ENCODE measurements around the gene LRRC8C. TPM values are rescaled to one million over a fixed set of nuclear protein-coding genes. Genes with fewer than 3 reads are reported as not detected.

The LRRC8C gene
- total RNA-seq, 2 experiments from 2014 or later = 28.4 to 30.2 TPM

DNA sequence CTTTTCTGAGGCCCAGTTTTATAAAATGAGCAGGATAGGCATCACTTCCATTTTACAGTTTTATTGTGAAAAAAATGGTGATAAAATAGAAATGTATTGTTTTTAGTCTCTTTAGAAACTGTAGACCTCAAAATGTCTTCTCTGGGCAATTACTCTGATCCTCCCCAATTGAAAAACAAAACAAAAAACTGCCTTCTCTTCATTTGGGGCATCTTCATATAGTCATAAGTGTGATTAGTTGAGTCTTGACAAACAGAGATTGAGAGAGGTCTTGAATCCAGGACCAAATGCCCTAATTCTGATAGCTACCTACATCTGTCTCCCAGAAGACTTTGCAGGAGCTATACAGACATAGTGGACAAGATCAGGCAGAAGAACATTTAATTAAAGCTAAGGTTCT, 62.9 kb downstream of the LRRC8C start:
- TF ChIP-seq, protein P1, sequence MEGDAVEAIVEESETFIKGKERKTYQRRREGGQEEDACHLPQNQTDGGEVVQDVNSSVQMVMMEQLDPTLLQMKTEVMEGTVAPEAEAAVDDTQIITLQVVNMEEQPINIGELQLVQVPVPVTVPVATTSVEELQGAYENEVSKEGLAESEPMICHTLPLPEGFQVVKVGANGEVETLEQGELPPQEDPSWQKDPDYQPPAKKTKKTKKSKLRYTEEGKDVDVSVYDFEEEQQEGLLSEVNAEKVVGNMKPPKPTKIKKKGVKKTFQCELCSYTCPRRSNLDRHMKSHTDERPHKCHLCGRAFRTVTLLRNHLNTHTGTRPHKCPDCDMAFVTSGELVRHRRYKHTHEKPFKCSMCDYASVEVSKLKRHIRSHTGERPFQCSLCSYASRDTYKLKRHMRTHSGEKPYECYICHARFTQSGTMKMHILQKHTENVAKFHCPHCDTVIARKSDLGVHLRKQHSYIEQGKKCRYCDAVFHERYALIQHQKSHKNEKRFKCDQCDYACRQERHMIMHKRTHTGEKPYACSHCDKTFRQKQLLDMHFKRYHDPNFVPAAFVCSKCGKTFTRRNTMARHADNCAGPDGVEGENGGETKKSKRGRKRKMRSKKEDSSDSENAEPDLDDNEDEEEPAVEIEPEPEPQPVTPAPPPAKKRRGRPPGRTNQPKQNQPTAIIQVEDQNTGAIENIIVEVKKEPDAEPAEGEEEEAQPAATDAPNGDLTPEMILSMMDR (IDR thresholded peaks at IDR 0.05) = no peak
- Histone ChIP-seq H3K4me1 (ENCODE audit: insufficient read depth, low read length) (peaks cover 46% of the 10 kb centered on the region), H3K27me3 (ENCODE audit: control insufficient read depth in 1 of 2, insufficient read depth in 2 of 2, low read length in 2 of 2) (no peaks in the 10 kb centered on the region), H3K9me3 (ENCODE audit: control insufficient read depth in 1 of 2, insufficient read depth in 1 of 2, low read length in 2 of 2) (no peaks in the 10 kb centered on the region), H3K27ac (ENCODE audit: low read depth in 1 of 2, low read length in 2 of 2) (peak overlapping the region in 1 of 2 donors; percentile 36), H3K36me3 (ENCODE audit: insufficient read depth, low read length) (peaks cover 17% of the 10 kb centered on the region), H3K4me3 (ENCODE audit: low read length) (no peak overlapping the region)
- POLR2A ChIA-PET = interaction anchor here (0.9 to 2.0 kb wide), 8 partner anchors 10 to 170 kb away, joined by 3 to 10 read pairs (median 3); no protein-coding TSS in a partner anchor
- intact Hi-C loops (cut with DNase I, micrococcal nuclease) = loop anchor here in 1 of 2 experiments (2.0 to 10.0 kb wide), 3 partner anchors 37 to 66 kb away; partner anchors contain the start of gene LRRC8C
- DNase-seq (no peak), ATAC-seq (ENCODE audit: poor library complexity) (no peak)
- Mint-ChIP-seq H3K27me3 (no peaks in the 10 kb centered on the region), H3K27ac (peak overlapping the region; percentile 79), H3K36me3 (ENCODE audit: low read depth) (peaks cover 57% of the 10 kb centered on the region), H3K4me3 (no peak overlapping the region), H3K9me3 (no peaks in the 10 kb centered on the region), H3K4me1 (ENCODE audit: low read depth) (peaks cover 93% of the 10 kb centered on the region)
- CTCF ChIA-PET = interaction anchor here (1.0 to 4.9 kb wide), 3 partner anchors 20 to 67 kb away, joined by 3 to 27 read pairs (median 5); no protein-coding TSS in a partner anchor

DNA sequence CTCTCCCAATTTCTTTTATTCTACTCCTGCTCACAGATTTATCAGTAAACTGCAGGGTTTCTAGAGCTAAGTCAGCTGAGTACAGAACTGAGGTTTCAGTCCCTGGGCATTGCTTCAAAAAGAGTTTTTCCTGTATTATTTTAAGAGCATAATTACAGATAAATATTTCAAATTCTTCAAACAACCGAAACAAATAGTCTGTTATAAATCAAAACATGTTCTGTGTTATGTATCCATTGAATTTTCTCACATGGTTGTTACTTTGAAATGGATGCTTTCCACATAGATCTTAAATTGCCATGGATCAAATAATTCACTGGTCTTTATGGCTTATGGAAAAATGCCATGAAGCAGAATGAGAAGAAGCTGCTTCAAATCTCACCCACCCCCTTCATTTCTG, 64.5 kb downstream of the LRRC8C start:
- Mint-ChIP-seq H3K4me3 (peak overlapping the region; percentile 65), H3K4me1 (ENCODE audit: low read depth) (peaks cover 87% of the 10 kb centered on the region), H3K36me3 (ENCODE audit: low read depth) (peaks cover 68% of the 10 kb centered on the region), H3K9me3 (no peaks in the 10 kb centered on the region), H3K27ac (peak overlapping the region; percentile 79), H3K27me3 (no peaks in the 10 kb centered on the region)
- intact Hi-C loops (cut with DNase I, micrococcal nuclease) = loop anchor here in 1 of 2 experiments (5.0 to 10.0 kb wide), 2 partner anchors 63 to 65 kb away; partner anchors contain the start of gene LRRC8C
- ATAC-seq (ENCODE audit: poor library complexity) = no peak
- CTCF ChIA-PET = interaction anchor here (1.5 to 2.6 kb wide), 2 partner anchors 22 to 66 kb away, joined by 4 to 12 read pairs; no protein-coding TSS in a partner anchor
- H3K4me1 ChIP-seq (ENCODE audit: insufficient read depth, low read length) = peaks cover 54% of the 10 kb centered on the region
- no peaks in the 10 kb centered on the region for H3K9me3 ChIP-seq (ENCODE audit: control insufficient read depth in 1 of 2, insufficient read depth in 1 of 2, low read length in 2 of 2)
- no peak for DNase-seq
- TF ChIP-seq, protein P1 (IDR thresholded peaks at IDR 0.05) = no peak
- peak overlapping the region in 1 of 2 donors; percentile 47 for H3K27ac ChIP-seq (ENCODE audit: low read depth in 1 of 2, low read length in 2 of 2)
- no peak overlapping the region for H3K4me3 ChIP-seq (ENCODE audit: low read length)
- no peaks in the 10 kb centered on the region for H3K27me3 ChIP-seq (ENCODE audit: control insufficient read depth in 1 of 2, insufficient read depth in 2 of 2, low read length in 2 of 2)
- POLR2A ChIA-PET = interaction anchor here (0.6 to 1.1 kb wide), 4 partner anchors 21 to 90 kb away, joined by 3 to 4 read pairs (median 4); no protein-coding TSS in a partner anchor
- H3K36me3 ChIP-seq (ENCODE audit: insufficient read depth, low read length) = peaks cover 23% of the 10 kb centered on the region

DNA sequence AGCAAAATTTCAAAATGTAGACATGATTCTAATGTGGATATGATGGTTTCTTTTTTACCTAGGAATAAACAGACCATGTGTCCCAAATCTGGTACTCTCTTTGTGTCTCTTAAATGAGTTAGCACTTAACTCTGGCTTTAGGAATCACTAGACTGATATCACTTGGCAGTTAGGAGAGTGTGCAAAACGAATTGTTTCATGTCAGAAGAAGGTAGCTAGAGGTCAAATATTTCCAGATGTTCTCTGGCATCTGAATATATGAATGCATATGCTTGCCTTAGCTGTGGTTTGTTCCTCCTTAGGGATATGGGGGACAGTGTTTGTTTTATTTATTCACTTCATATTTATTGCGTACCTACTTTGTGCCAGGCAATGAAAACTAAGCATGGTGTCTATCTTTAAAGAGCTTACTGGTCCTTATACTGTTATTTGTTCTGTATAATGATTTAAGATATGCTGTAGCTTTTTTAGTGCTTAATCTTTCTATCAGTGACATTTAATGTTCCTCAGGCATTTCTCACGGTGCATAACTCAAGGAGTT, 65.2 kb downstream of the LRRC8C start:
- TF ChIP-seq, protein P1 (IDR thresholded peaks at IDR 0.05) = no peak
- ChIA-PET POLR2A (interaction anchor here (1.0 to 2.0 kb wide), 5 partner anchors 22 to 91 kb away, joined by 3 to 10 read pairs (median 4); no protein-coding TSS in a partner anchor), CTCF (interaction anchor here (1.5 to 2.6 kb wide), 2 partner anchors 21 to 65 kb away, joined by 4 to 12 read pairs; no protein-coding TSS in a partner anchor)
- H3K4me1 Mint-ChIP-seq (ENCODE audit: low read depth) = peaks cover 86% of the 10 kb centered on the region
- H3K27me3 ChIP-seq (ENCODE audit: control insufficient read depth in 1 of 2, insufficient read depth in 2 of 2, low read length in 2 of 2) = no peaks in the 10 kb centered on the region
- H3K27ac ChIP-seq (ENCODE audit: low read depth in 1 of 2, low read length in 2 of 2) = peak overlapping the region in 1 of 2 donors; percentile 47
- H3K9me3 ChIP-seq (ENCODE audit: control insufficient read depth in 1 of 2, insufficient read depth in 1 of 2, low read length in 2 of 2) = no peaks in the 10 kb centered on the region
- no peak for ATAC-seq (ENCODE audit: poor library complexity)
- peaks cover 52% of the 10 kb centered on the region for H3K4me1 ChIP-seq (ENCODE audit: insufficient read depth, low read length)
- H3K36me3 Mint-ChIP-seq (ENCODE audit: low read depth) = peaks cover 68% of the 10 kb centered on the region
- peak overlapping the region; percentile 79 for H3K27ac Mint-ChIP-seq
- no peak for DNase-seq
- H3K4me3 Mint-ChIP-seq = peak overlapping the region; percentile 65
- no peak overlapping the region for H3K4me3 ChIP-seq (ENCODE audit: low read length)
- no peaks in the 10 kb centered on the region for H3K27me3 Mint-ChIP-seq
- no peaks in the 10 kb centered on the region for H3K9me3 Mint-ChIP-seq
- H3K36me3 ChIP-seq (ENCODE audit: insufficient read depth, low read length) = peaks cover 23% of the 10 kb centered on the region
- intact Hi-C loops (cut with DNase I, micrococcal nuclease) = loop anchor here in 1 of 2 experiments (5.0 to 10.0 kb wide), 2 partner anchors 63 to 64 kb away; partner anchors contain the start of gene LRRC8C

Data from CD4-positive, alpha-beta T cell (primary cell).